ELR (cell line): ENCODE results near the gene TMEM132D.

Source experiments
- DNase-seq: peaks from one replicate; pipeline ENCODE4 v3.0.0-alpha.2; 2015; ENCODE audit warnings: low read depth

TMEM132D gene

DNA sequence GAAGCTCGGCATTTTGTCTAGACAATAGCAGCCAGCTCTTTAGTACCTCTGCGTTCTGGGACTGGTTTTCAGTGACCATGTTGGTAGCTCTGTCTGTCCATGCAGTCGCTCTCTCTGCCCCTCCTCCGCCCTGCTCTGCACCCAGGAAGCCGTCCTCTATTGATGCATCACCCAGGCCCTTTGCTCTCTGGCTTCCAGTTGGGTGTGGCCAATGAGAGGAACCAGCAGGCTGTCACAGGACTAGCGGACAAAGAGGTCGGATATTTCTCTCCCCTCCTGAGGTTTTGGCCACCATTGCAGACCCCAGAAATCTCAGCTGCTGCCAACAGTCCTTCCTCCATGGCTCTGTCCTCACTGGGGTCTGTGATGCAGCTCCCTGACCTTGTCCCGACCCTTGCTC, 180.6 kb downstream of the TMEM132D start:
- no peak for DNase-seq

DNA sequence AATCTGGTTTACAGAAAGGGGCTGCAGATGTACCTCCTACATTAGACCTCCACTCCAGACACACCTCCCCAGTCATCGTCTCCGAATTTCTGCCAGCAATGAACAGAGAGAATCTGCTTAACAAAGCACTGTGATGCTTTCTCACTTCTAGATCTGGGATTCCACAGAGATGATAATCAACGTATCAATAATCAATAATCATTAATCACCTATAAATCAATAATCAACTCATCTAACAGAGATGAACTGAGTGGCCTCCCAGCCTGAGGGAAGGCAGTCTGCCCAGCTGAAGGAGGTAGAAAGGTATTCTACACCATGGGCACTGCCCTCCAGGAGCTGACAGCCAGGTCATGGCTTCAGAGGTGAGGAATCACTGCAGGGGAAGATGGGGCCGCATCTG, 183.2 kb downstream of the TMEM132D start:
- DNase-seq: no peak

DNA sequence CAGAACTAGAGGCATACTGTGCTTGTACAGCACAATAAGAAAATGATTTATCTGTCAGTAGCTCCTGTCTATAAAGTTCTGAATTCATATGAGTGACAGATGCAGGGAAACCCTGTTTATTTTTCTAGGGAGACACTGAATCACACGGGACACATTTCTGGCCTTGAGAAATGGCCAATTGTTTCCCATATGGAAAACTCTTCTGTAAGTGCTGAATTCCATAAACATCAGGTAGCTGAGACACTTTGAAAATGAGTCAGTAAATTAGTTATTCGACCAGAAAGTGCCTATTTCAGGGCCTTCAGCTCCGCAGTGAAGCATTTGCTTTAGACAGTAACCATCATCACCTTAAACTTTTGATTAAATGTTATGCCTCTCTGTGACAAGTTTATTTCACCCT, 184.4 kb downstream of the TMEM132D start:
- DNase-seq: no peak

DNA sequence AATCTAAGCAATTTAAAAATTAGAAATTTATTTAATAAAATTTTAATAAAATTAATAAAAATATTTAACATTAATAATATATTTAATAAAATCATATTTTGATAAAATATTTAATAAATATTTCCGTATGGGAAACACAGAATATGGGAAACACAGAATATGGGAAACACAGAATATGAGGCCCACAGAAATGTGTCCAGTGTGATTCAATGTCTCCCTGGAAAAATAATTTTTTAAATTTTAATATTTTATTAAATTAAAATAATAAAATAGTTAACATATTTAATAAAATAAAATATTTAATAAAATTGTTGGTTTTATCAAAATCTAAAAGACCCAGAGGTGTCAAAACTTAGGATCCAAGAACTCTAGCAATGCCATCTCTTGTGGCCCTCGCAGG, 186.4 kb downstream of the TMEM132D start:
- no peak for DNase-seq

DNA sequence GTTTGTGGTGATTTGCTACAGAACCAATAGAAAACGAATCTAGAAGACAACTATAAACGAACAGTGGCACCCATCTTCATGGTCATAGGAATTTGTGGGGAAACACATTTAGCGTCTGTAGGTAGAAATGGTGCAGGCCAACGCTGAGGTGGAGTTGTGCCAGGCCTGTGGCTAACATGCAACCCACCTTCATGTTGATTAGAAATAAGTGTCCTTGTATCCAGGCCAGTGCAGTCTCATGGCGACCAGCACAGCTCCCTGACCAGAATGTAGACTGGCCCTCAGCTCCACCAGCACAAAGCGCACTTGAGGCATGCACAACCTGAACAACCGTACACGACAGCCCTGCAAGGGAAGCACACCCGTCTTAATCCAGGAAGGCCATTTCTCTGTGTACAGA, 187.0 kb downstream of the TMEM132D start:
- DNase-seq: no peak

DNA sequence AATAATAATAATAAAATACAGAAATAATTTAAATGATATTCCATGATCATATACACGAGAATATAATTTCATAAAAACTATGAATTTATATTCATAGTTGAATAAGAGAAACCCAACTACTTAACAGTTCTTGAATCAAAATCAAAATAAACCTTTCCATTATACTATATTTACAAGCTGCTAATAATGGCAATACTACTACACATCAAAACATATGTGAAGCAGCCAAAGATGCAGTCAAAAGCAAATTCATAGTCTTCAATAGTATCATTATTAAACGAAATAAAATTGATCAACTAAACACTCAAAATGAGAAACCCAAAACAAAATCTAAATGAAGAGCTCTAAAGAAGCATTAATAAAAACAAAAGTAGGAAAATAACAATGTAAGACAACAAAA, 197.1 kb downstream of the TMEM132D start:
- DNase-seq: no peak

DNA sequence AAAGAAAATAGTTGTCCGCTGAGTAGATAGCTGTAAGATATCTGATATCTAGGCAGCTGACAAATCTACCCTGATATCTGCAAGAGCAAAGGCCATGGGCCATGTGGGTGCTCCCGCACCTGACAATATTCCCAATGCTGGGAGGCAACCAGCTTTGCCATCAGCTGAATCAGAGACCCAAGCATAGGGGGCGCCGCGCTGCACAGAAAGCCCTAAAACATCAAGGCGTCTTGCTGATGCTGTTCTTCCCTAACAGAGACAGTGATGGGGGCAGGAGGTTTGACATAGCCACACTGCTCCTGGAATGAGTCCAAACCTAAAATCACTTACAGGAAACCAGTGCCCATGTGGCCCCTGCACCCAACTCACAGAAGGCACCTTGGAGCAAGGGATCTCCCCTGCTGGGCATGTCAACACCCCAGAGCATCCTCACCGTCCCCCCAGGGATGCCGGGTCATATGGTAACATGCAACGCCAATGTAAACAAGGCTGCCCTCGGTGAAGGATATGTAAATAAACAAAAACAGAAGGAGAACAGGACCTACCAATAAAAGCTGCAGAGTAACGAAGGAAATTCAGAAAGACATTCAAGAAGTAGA, 199.5 kb downstream of the TMEM132D start:
- no peak for DNase-seq

DNA sequence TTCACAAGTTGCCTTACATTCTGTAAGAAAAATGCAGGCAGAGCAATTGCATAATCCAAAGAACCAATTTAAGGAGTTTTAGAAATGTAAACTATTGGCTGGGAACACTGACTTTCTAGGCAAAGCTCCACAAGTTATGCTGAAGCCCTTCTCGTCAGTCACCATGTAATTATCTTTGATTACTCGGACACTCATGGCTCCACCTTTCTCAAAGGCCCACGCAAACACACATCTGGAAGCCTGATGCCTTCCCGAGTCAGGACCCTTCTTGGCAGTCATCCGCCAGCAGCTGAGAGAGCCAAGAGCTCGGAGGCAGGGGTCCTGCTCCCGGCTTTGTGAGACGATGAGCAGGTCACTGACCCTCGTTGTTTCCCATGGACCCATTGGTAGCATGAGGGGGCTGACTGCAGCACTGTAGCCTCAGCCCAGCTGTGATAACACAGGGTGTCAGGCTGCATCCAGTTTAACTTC, 202.2 kb downstream of the TMEM132D start:
- no peak for DNase-seq

DNA sequence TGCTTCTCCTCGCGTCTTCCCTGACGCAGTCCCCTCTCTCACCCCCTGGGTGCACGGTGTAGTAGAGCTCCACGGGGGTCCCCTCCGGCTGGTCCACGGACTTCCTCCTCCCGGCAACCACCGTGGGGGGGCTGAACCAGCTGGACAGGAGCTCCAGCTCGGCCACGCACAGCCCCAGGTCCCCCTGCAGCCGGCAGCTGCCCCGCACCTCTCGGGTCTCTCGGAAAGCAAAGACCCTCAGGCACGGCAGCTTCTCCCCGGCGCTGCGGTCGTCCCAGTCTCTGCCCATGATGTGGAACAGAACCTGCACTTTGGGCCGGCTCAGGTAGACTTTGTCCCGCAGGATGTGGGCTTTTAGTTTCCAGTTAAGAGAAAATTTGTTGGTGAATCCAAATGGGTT, 203.8 kb downstream of the TMEM132D start:
- DNase-seq: no peak

DNA sequence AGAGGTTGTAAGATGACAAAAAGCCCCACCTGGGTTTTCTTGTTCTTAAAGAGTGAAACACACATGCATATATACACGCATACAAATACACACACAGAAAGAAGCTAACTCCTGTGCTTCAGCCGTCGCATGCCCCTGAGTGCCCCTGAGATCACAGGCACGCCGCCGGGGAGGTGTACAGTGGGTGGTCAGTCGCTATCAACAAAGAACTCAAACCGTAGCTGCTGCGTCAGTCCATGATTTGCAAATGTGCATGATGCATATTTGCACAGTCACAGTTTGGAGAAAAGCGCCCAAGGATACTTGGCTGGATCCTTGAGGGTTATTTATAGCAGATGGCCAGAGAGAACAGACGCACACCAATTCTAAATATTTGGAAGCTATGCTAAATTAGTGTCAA, 206.9 kb downstream of the TMEM132D start:
- DNase-seq: no peak

DNA sequence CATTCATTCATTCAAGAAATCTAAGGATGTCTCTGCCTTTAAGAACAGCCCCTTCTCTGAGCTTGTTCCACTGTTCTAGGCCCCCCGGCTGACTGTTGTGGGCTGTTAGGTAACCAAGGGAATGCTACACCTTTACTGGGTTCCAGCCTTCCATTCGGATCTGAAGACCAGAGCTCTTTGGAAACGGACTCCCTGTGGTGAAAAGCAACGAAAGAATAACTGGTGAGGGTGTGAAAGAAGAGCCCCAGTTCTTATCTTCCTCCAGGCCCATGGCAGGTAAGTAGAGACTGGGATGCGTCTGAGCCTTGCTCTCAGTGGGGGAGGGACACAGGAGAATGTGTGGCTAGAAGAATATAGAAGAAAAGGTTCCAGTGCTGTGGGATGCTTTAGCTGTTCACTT, 207.4 kb downstream of the TMEM132D start:
- DNase-seq: no peak

DNA sequence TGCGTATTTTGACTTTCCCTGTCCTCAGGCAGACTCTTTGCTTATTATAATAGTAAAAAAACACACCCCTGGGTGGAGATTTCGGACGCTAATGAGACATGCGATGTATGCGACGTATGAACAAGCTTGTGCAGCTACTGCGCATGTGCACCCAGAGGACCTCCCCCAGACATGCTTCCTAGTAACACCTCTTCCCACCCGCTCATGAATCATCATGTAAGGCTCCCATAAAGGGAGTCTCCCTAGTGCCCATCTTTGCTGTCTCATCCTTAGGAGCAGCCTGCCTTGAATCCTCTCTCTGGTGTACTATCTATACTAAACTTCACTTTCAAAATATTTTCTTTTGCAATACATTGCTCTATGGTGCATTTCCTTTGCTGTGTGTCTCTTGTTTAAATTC, 210.1 kb downstream of the TMEM132D start:
- no peak for DNase-seq

DNA sequence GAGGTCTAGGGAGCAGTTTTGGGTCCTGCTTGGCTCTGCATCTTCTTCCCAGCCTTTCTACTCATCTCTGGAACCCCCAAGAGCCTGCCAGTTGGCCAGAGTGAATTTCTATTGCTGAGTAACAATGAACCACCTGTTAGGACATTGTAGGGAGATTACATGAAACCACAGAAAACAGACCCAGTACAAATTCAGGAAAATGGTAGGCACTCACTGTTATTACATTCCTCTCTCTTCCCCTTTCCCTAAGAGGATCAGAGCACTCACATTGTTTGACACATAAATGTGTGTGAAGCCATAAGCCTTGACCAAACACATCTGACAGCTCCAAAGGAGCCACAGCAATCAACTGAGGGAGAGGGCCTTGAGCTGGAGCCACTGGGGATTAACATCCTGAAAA, 216.1 kb downstream of the TMEM132D start:
- DNase-seq: no peak

DNA sequence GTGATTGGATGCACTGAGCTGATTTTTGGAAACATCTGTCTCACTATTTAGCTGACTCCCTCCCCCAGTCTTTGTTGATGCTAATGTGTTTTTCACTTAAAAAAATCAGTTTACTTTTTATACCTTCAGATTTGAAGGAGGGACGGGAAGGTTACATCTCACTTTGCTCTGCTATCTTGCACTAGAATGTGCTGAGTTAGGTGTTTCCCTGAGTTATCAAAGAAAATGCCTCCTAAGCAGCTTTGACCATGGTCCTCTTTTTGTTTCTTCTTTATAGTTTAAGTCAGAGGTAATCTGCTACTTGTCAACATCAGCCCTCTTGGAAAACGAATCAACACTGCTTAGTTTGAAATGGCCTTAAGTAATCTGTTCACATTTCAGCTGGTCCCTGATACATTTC, 222.0 kb downstream of the TMEM132D start:
- no peak for DNase-seq

DNA sequence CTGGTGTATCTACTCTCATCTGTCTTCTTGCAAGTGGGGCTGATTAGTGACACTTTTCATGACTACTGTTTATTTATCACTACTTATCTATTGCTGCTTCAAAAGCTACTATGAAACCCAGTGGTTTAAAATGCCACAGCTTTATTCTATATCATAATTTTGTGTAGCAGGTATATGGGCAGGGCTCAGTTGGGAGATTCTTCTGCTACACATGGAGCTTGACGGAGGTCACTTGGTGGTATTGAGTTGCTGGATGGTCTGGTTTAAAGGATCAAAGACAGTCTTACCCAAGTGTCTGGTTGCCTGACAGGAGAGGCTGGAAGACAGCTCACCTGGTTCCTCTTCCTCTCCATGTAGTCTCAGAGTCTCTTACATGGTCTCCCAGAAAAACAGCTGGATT, 222.7 kb downstream of the TMEM132D start:
- no peak for DNase-seq

DNA sequence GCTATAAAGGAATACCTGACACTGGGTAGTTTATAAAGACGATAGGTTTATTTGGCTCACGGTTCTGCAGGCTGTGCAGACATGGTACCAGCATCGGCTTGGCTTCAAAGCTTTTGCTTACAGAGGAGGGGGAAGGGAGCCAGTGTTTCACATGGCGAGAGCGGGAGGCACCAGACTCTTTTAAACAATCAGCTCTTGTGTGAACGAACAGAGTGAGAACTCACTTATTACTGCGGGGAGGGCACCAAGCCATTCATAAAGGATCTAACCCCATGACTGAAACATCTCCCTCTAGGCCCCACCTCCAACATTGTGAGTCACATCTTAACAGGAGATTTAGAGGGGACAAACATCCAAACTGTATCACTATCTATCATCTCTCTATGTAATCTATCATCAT, 227.4 kb downstream of the TMEM132D start:
- no peak for DNase-seq

DNA sequence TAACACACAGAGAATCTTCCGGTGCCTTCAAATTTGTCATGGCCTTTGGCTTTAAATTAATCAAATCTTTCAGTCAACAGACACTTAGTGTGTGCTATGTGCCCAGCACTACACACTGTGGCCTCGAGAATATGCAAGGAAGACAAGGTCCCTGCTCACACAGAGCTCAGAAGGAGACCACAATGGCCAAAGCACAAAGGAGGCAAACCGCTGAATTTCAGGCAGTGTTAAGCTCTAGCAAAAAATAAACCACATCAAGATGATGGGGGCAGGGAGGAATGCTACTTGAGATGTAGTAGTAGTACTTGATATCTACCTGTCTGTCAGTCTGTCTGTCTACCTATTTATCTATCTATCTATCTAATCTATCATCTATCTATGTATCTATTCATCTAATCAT, 227.9 kb downstream of the TMEM132D start:
- DNase-seq: no peak

DNA sequence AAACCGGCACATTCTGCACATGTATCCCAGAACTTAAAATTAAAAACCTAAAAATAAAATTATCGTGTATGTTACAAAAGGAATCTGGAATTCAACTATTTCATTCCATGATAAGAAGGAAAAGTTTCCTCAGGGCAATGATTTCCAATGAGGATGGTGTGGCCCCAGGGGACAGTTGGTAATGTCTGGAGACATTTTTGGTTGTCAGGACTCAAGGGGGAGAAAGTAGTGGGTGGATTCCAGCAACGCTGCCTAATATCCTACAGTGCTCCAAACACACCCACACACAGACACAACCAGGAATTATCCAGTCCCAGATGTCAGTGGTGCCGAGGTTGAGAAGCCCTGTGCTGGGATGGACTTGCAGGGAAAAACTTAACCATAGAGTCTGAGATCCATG, 228.3 kb downstream of the TMEM132D start:
- no peak for DNase-seq

DNA sequence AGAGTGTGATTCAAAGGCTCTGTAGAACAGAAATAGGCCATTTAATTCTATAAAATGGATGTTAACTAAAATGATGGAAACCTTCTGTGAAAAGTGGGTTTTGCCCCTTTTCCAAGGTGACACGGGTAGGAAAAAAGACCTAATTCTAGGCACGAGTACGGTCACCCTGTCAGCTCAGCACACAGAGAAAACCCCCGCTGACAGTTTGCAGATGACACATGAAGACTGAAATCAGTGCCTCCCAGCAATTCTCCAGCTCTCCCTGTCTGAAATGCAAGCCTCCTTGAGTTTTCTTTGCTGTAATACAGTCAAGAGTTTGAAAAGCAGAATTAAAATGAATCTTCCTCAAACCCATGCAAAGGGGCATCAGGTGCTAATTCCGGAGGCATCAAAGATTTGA, 230.0 kb downstream of the TMEM132D start:
- no peak for DNase-seq

DNA sequence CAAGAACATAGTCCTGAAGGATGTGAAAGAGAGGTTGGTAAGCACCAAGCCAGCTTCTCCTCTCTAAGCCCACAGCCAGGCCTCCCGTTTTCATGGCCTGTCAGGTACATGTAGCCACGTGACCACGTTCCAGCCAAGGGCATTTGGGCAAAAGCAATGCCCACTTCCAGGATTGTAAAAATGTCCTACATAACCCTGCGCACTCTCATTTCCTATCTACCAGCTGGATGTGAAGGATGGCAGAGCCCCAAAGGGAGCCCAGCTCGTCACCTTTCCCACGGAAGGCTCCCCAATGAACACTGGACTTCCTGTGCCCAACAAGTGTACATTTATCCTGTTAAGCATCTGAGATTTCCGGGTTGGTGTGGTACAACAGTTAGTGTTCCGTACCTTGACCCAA, 231.7 kb downstream of the TMEM132D start:
- no peak for DNase-seq

DNA sequence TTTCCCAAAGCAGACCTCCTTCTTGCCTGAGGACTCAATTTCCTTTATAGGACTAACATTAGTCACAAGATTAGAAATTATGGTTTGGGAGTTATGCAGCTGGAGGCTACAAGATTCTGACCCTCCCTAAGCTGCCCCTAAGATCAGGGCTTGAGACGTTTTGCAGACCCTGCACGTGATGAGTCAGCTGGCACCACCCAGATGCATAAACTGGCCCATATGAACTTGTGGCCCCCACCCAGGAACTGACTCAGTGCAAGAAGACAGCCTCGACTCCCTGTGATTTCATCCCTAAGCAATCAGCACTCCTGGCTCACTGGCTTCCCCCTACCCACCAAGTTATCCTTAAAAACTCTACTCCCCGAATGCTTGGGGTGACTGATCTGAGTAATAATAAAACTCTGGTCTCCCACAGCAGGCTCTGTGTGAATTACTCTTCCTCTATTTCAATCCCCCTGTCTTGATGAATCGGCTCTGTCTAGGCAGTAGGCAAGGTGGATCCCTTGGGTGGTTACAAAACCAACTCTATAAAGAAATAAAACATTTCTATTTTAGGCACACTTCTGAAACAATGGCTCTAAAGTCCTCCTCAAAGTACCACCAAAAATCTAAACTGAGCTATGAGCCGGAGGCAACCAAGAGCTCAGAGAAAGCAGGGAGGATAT, 233.4 kb downstream of the TMEM132D start:
- no peak for DNase-seq

DNA sequence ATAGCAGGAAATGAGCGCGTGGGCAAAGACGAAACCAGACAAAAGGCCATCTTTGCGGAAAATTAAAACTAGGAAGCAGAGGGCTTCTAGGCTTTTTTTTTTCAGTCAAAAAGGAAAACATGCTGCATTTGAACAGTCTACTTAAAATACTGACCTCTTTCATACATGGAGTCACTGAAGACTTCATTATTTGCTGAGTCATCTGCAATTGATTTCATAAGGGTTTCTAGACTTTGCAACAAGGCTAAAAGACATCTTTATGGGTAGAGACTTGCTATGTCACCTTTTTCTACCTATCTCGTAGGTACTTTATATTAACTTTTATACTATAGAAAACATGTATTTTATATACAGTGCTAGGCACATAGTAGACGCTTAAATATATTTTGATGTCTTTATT, 238.4 kb downstream of the TMEM132D start:
- no peak for DNase-seq

DNA sequence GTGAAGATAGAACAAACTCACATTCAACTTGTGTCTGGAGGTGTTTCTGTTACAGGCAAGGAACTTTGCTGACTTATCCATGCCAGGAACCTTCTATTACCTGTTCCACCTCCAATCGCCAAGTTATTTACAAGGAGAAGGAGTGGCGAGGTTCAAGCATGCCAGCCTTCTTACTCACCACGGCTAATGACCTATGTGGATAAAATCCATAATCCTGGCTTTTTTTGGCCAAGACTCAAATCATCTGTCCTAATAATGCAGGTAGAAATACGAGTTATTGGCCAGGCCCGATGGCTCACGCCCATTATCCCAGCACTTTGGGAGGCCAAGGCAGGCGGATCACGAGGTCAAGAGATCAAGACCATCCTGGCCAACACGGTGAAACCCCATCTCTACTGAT, 241.6 kb downstream of the TMEM132D start:
- DNase-seq: no peak

DNA sequence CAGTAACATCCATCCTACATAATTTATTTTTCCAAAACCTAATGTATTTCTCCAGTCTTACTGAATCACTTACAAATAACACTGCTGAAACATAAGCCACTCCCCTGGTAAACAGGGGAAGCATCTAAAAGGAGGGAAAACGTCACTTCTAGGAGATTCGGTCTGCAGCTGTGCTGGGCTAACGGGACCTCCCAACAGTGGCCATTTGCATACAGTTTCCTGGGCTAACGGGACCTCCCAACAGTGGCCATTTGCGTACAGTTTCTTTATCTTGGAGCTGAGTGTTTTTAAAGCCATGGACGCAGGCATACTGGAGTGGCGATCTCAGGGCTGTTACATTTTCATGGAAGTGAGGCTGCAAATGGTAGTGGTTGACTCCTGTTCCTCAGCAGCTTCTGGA, 242.9 kb downstream of the TMEM132D start:
- DNase-seq: no peak
